ENCODE results near the gene STK32C.

Gene STK32C

DNA sequence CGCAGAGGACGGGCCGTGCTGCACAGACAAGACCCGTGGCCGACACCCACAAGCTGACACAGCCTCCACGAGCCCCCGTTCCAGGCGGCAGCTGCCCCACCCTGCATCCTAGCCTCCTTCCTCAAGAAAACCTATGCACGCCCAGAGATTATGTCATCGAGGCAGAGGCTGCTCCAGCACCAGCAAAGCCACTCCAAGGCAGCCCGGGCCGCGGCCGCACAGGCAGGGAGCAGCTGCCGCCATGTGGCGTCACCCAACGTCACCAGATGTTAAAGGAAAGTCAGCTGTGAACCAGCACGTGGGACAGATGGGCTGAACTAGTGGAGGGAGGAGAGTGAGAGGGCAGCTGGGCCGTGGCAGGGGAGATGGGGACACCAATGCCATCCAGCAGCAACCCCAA is 59.8 kb downstream of the STK32C start:
- no peak for DNase-seq (ENCODE audit: low spot score)

DNA sequence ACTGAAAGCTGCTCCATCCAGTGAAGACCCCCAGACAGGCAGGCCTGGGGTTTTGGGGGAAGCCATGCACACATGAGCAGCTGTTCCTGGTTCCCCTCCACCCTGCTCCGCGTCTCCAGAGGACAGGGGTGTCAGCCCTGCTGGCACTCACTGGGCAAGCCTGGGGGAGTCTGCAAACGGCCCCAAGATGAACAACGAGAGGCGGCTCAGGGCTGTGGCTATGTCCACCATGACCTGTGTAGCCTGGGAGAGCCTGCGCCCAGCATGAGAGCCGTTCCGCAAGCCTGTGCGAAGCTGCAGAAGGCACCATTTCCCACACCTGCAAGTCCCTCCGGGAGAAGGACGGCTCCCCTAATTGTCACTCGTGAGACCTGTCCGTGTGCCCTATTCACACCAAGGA is 61.5 kb downstream of the STK32C start:
- no peak for DNase-seq (ENCODE audit: low spot score)

DNA sequence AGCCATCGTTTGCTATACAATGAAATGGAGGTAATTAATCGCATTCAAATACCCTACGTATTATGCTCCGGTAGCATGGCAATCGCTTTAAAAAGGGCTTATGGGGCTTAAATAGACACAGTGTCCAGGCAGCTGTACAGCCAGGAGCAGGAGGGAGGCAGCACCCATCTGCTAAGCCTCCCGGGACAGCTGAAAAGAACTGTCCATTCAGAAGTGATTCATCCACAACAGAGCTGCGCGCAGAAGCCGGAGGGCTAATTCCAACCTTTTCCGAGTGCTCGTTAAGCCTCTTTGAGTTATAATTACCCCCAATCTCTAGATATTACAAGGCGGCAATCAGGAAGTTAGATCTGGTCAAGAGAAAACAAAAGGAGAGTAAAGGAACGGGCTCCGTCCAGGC is 62.7 kb downstream of the STK32C start:
- DNase-seq (ENCODE audit: low spot score), result peak; percentile 47

DNA sequence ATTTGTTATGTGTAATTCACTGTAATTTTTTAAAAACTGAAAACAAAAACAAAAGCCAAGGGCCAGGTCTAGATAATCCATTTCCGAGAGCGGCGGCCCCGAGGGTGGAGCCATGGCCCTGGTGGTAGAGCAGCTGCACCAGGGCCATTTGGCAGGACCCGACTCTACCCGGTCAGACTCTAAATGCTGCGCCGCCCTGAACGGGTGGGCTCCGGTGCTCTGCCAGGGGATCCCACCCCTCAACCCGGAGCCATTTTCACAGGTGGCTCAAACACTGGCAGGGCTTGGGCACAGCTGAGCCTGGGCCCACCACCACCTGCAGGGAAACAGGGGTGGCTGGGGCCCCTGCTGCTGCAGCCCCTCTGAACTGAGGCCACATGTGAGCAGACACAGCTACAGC is 64.1 kb downstream of the STK32C start:
- no peak for DNase-seq (ENCODE audit: low spot score)

DNA sequence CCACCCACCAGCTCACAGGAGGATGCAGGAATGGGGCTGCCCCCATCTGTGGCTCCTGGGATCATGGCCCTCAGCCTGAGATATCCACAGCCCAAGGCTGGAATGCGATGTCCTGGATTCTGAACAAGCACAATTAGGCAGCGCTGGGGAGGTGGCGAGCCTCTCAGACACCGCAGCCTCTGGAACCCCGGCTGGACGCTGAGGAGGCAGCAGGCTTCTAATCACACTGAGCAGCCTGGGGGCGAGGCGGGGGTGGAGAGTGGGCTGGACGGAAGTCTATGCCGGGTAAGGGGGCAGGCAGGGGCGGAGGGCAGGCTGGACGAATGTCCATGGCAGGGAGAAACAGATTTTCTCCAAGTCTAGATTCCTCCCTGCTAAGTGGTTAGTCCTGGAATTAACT is 64.6 kb downstream of the STK32C start:
- DNase-seq (ENCODE audit: low spot score), result no peak

DNA sequence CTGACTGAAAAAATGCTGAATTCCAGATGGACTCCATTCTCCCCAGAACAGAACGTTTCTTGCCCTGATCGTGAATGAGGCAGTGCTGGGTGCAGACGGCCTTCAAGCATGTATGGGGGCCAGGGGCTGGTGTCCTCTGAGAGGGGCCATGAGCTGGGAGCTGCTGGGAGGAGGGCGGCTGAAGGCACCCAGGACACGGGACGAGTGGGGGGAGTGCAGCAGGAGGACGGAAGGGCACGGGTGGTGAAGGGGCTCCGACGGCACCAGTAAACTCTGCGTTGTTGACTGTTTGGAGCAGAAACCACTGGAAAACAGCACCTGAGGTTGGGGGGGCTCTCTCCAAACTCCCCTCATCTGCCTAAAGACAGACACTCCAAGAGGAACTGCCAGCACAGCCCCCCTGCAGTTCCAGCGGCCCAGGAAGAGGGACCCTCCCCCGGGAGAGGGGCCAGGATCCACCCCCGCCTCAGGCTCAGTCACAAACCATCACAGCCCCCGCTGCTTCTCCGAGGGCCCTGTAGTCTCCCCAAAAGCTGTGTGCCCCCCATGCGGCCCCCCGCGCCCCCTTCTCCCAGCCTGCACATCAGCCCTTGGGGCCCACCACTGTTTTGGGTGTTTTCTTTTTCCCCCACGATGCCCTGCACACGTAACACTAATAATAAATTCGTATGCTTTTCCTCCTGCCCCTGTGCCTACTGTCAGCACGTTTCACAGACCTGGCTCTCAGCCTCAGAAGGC is 65.5 kb downstream of the STK32C start:
- no peak for DNase-seq (ENCODE audit: low spot score)

DNA sequence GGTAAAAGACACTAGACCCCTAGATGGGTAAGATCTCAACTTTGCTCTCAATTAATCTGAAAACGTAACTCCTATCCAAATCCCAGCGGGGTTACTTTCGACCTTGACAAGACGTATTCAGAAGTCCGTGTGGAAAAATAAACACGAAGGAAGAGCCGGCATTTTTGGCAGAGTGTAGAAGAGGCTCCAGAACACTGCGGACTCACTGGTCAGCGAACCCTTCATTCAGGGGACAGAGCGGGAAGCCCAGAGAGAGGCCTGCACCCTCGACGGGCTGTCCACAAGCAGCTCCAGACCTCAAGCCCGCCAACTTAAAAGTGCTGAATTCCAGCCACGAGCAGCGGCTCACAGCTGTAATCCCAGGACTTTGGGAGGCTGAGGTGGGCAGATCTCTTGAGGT is 66.3 kb downstream of the STK32C start:
- no peak for DNase-seq (ENCODE audit: low spot score)

DNA sequence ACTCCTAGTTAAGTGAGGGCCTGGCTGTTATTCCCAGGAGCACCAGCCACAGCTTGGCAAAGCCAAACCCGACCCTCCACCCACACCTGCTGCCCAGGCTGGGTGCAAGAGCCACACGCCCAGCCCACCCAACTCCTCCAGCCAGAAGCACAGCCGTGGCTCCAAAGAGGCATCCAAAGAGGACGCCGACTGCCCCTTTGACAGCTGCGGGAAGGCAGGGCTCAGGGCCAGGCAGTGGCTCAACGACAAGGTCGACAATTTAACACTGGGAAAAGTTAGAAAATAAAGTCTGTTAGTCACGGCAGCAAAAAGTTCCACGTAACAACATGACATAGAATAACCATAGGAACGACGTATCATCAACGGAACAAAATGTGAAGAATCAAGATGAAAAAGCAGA is 66.7 kb downstream of the STK32C start:
- DNase-seq (ENCODE audit: low spot score), result no peak

DNA sequence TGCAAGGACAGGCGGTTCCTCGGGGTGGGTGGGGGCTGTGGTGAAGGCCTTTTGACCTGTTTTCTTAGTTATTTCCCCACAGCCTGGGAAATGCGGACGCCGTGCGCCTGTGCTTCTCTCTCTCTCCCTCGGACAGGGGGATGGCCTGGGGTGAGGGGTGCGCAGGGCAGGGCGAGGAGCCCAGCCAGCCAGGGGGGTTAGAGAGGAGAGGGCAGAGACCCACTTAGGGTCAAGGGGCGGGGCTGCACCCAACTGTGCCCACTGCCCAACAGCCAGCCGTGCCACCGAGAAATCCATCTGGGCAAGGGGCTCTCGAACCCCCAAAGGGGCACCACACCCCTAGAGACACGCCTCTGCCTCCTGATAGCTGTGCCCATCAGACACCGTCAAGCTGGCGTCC is 67.2 kb downstream of the STK32C start:
- DNase-seq (ENCODE audit: low spot score), result no peak

DNA sequence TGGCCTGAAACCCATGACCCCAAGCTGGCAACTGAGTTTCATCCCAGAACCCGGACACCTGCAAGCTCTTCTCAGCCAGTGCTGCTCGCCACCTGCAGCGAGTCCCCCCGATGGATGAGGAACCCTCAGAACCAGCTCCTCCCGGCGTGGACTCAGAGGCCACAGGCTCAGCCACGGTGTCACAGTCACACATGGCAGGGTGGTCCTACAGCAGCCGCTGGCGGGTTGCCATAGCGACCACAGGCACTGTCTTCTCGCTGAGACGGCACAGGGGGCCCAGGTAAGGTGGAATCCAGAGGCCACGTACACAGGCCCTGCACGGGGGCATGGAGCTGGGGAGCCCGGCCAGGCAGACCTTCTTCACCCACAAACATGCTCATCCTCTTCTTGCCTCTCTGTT is 67.6 kb downstream of the STK32C start:
- DNase-seq (ENCODE audit: low spot score), result no peak

DNA sequence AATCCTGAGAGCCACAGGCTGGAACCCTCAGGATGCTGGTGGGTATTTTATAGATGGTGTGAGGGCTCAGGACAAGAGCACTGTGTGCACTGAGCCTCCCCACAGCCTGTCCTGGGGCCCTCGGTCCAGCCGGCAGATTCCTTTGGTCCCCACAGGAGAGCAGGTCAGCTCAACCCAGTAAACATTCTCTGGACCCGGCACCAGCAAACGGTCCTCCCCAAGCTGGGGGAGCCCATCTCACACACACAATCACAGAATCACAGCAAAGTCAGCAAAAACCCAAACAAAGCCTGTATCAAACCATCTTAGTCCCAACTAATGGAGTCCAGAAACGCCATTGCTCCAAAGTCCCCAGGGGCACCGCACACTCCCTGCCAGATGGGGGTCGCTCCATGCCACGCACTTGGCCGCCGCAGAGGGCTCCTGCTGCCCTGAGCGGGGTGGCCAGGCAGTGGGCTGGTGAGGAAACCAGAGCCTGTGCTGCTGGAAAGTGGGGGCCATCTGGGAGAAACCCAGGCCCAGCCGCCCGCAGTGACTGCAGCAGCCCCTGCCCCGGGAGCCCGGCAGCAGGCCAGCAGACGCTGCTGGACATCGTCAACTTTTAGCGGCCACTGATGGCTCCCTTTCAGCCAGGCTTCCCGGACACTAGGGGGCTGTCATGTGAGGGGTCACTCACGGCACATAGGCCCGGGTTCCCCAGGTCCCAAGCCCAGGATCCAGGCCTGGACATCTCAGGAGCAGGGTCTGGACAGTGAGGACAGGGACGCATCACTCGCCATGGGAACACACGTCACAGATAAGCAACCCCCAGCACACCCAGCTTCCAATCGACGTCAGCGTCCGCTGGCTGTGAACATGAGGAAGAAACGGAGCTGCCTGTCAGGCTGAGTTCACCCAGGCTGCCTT is 68.4 kb downstream of the STK32C start:
- DNase-seq (ENCODE audit: low spot score), result no peak

DNA sequence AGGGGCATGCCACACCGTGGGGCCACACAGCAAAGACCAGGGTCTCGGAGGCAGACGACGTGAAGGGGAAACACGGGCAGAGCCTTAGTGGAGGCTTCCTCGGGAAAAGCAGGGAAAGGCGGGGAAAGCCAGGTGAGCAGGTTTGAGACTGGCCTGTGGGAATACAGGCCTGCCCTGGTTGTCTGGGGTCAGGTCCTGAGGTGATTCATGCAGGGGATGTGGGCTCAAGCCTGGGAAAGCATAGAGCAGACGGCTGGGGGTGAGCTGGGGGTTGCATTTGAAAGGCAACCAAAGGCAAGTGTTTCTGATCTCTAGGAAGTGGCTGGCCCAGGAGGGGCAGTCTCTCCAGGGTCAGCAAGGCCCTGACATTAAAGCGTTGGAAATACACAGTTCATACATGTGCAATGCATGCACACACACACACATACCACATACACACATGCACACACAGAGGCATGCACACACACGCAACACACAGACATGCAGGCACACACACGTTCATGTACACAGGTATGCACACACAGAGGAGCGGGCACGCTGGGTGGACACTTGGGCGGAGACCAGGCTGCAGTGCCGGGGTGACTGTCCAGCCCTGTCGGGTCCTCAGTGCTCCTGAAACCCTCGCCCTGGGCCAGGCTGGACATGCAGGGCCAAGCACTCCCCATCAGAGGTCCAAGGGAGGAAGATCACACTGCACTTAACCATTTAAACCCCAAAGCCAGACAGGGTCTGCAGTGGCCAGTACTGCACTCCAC is 69.2 kb downstream of the STK32C start:
- no peak for DNase-seq (ENCODE audit: low spot score)

DNA sequence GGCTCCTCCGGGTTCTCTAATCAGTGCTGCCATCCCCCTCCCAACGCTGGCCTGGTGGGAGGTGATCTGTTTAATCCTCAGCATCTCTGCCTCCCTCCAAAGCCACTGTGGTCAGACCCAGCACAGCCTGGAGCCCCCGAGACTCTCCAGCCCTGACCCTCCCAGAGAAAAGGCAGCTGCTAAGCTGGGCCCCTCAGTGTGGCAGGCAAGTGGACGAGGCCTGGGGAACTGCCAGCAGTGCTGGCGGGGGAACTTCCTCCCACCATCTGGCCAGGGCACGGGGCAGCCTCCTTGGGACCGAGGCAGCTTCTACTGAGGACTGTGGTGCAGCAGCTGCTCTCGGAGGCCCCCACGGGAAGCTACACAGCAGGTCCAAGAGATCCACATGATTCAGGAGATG is 69.9 kb downstream of the STK32C start:
- peak; percentile 51 for DNase-seq (ENCODE audit: low spot score)

DNA sequence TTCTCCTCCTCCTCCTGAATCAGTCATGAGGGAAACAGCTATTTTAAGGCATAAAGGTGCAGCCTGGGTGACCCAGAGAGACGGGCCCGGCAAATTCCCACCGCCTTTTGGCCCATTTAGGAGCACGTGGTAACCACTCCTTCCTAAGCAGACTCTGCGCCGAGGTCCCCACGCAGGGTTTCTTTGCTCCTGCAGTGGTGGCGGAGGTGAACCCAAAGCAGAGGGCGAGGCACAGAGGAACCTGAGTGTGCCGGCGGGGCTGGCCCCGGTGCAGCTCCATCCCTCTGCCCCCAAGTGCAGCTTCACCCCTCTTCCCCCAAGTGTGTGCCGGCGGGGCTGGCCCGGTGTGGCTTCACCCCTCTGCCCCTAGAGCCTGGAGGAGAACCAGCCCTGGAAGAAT is 70.4 kb downstream of the STK32C start:
- DNase-seq (ENCODE audit: low spot score), result no peak

DNA sequence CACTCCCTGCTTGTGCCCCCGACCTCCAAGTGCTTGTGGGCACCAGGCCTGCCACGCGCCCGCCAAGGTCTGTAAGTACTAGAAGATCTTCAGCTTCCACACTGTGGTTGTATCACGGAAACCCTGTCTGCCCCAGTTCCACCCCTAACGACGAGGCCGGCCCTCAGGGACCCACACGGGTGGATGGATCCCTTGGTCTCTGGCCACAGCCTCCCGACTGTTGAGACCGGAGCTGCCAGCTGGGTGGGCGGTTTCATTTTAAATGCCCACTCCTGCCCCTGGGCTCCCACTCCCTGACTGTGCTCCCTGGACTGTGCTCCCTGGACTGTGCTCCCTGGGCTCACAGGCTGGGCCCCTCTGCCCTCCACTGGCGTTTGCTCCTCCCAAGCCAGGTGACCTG is 70.9 kb downstream of the STK32C start:
- DNase-seq (ENCODE audit: low spot score), result no peak

DNA sequence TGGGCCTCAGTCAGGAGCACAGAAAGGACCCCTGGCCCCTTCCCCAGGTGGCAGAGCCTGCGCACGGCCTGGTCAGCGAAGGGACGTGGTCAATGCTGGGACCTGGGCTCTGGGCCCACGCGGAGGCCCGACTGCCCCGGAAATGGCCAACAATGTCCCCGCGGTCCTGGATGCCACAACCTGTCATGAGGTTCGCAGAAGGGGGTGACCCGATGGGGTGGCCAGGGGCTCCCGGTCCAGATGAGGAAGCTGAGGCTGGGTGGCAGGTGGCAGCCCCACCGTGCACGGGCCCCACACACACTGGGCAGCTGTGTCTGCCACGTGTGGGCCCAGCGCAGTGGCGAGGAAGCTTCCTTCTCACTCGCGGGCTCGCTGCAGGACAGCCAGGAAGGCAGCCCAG is 71.6 kb downstream of the STK32C start:
- DNase-seq (ENCODE audit: low spot score), result no peak

DNA sequence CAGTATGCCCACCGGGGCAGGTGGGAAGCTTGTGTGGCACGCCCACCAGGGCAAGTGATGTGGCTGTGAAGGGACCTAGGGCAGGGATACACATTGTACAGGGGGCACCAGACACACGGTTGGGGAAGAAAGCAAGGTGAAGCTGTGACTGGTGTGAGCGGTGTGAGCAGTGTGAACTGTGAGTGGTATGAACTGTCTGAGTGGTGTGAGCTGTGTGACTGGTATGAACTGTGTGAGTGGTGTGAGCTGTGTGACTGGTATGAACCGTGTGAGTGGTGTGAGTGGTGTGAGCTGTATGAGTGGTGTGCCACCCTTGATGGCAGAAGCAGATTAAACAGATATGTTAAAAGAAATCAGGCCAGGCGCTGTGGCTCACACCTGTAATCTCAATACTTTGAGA is 72.9 kb downstream of the STK32C start:
- DNase-seq (ENCODE audit: low spot score), result no peak

DNA sequence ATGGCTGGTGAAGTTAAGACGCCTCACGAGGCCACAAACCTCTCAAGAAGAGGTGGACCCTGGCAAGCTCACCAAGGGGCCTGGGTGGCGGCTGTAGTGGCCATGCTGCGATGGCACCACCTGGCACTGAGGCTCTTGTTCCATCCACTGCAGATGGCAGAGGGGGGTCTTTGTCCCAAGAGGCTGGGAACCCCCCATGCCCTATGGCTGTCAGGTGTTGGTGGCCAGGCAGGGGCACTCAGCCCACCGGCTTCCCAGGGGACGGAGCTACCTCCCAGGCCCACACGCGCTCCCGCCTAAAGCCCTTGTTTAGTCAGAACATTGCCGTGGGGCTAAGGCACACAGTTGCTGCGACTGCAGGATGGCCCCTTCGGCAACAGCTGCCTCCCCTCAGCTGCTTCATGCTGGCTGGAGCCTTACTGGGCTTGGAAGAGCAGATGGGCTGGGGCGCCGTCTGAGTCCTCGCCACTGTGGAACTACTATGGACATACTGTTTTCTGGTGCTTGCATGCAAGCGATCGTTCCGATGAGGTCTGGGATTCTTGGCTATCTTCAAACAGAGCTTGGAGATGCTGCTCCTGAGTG is 74.2 kb downstream of the STK32C start:
- DNase-seq (ENCODE audit: low spot score), result no peak

DNA sequence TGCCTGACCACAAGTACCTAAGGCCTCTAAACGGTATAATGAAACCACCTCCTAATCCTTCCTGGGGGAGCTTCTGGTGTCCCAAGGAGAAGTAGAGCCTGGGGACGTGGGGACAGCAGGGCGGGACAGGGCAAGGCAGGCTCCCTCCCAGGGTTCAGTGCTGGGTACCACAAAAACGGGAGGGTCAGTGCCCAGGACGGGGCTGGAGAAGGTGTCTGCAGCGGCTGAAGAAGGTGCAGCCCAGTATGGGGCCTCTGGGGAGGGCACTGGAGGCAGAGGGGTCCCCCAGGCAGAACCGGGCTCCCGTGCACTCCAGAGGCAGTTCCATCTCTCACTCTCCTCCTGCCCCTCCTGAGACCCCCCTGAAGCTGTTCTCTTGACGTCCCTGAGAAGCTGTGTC is 74.8 kb downstream of the STK32C start:
- DNase-seq (ENCODE audit: low spot score), result no peak

DNA sequence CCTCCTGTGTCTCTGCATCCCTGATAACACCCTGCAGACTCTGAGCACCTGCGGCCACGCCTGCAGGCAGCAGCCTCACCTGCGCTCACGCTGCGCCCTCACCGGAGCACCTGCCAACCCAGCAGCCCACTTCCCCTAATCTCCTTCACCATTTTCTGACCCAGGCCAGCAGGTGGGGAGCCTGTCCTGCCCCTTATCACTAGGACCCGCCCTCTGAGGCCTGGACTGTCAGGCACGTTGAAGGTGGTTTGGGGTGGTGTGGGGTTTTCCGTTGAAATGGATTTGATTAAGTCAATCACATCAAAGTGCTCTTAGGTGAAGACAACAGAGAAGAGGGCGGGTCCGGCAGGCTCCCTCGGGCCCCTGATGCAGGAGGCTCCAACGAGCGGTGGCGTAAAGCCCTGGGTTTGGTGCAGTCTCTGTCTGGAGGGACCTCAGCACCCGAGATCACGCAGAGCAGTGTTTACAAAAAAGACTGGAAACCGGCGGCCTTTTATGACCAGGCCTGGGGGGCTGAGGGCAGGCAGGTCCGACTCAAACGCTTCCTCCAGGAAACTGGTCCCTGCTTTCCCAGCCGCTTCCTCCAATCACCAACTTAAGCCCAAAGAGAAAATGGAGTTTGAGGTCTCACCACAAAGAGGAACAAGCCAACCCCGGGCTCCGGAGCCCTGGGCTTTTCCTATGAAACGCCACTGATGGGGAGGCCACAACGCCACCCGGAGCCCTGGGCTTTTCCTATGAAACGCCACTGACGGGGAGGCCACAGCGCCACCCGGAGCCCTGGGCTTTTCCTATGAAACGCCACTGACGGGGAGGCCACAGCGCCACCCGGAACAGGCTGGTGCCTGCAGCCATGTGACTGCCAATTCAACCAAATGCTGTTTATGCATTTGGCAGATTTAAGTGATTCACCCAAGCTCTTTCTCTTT is 75.5 kb downstream of the STK32C start:
- peak; percentile 68 for DNase-seq (ENCODE audit: low spot score)

DNA sequence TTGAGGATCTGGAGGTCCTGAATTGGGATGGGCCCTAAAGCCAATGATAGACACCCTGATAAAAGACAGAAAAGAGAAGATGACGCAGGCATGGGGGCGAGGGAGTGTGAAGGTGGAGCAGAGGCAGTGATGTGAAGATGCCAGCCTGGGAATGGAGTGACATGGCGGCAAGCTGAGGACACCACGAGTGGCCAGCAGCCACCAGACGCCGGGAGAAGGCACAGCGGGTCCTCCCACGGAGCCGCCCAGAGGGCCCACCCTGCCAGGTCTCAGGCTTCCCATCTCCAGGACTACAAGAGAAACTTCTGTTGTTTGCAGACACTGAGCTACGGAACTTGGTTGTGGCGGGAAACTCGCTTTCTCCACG is 76.1 kb downstream of the STK32C start:
- no peak for DNase-seq (ENCODE audit: low spot score)
